IMR-90 (cell line): ENCODE measurements around the gene LRG1. TPM values are rescaled to one million over a fixed set of nuclear protein-coding genes. Genes with fewer than 3 reads are reported as not detected.

Experiments
- ATAC-seq: fragments of 200-7000 bp; cut with Tn5 transposase; 2 replicates; pipeline ENCODE4 v1.9.1; 2020; ENCODE audit warnings: low read depth, mild to moderate bottlenecking, moderate library complexity
- BruUV-seq: library from RNA; stranded (reverse); fragments of 400-500 nt; replicated peaks from 2 replicates; lab custom pipeline; 2021; lab: Mats Ljungman, UMichigan
- CTCF ChIA-PET: fragments of 300-600 bp; formaldehyde crosslinking; extraction: SDS; loops from one replicate; lab custom pipeline; 2021; ENCODE audit warnings: antibody characterized with exemption; lab: Yijun Ruan, JAX
- POLR2A ChIA-PET: fragments of 300-600 bp; sonication (Branson Sonifier 250); formaldehyde crosslinking; loops from one replicate; lab custom pipeline; 2022; ENCODE audit warnings: antibody characterized with exemption; ENCODE audit not compliant: unreplicated experiment; lab: Charles Lee
- DNase-seq: peaks from one replicate; pipeline ENCODE4 v3.0.0; 2013
- H2AFZ ChIP-seq: replicated peaks from 2 replicates; pipeline ENCODE3; 2013; ENCODE audit warnings: low read length, mild to moderate bottlenecking; ENCODE audit not compliant: poor library complexity
- H2AK5ac ChIP-seq: 2 replicates; pipeline ENCODE4 v1.6.1; 2013; ENCODE audit warnings: low read depth, low read length, inconsistent platforms
- H2AK9ac ChIP-seq: replicated peaks from 2 replicates; pipeline ENCODE3; 2013; ENCODE audit warnings: mild to moderate bottlenecking, low read depth, low read length, moderate library complexity; ENCODE audit not compliant: poor library complexity
- H2BK120ac ChIP-seq: 2 replicates; pipeline ENCODE4 v1.6.1; 2013; ENCODE audit warnings: low read depth, low read length, inconsistent platforms
- H2BK15ac ChIP-seq: 3 replicates; pipeline ENCODE4 v1.6.1; 2013; ENCODE audit warnings: low read depth, low read length, inconsistent platforms
- H2BK20ac ChIP-seq: 2 replicates; pipeline ENCODE4 v1.6.1; 2013; ENCODE audit warnings: low read depth, mild to moderate bottlenecking, inconsistent platforms, low read length, moderate library complexity
- H2BK5ac ChIP-seq: 2 replicates; pipeline ENCODE4 v1.6.1; 2013; ENCODE audit warnings: mild to moderate bottlenecking, low read depth, low read length, inconsistent platforms; ENCODE audit not compliant: poor library complexity, severe bottlenecking
- H3K14ac ChIP-seq: replicated peaks from 2 replicates; pipeline ENCODE4 v1.6.1; 2013; ENCODE audit warnings: low read depth, low read length, inconsistent platforms
- H3K18ac ChIP-seq: 2 replicates; pipeline ENCODE4 v1.6.1; 2013; ENCODE audit warnings: low read depth, low read length, control low read depth
- H3K23ac ChIP-seq: 2 replicates; pipeline ENCODE4 v1.6.1; 2013; ENCODE audit warnings: low read depth, low read length, inconsistent platforms
- H3K27ac ChIP-seq: 2 replicates; pipeline ENCODE4 v1.5.1; 2013; ENCODE audit warnings: mild to moderate bottlenecking, control low read depth, low read length; ENCODE audit not compliant: insufficient read depth
- H3K27me3 ChIP-seq: 2 replicates; pipeline ENCODE4 v1.6.1; 2013; ENCODE audit warnings: low read length; ENCODE audit not compliant: control insufficient read depth, insufficient read depth
- H3K36me3 ChIP-seq: 2 replicates; pipeline ENCODE4 v1.6.1; 2013; ENCODE audit warnings: low read length, mixed read lengths; ENCODE audit not compliant: control insufficient read depth, insufficient read depth
- H3K4ac ChIP-seq: 2 replicates; pipeline ENCODE4 v1.6.1; 2013; ENCODE audit warnings: low read depth, low read length, inconsistent platforms
- H3K4me1 ChIP-seq: 2 replicates; pipeline ENCODE4 v1.6.1; 2013; ENCODE audit warnings: low read length, mixed read lengths; ENCODE audit not compliant: control insufficient read depth, insufficient read depth
- H3K4me2 ChIP-seq: 2 replicates; pipeline ENCODE4 v1.6.1; 2013; ENCODE audit warnings: low read depth, mild to moderate bottlenecking, control low read depth, low read length, moderate library complexity
- H3K4me3 ChIP-seq: 2 replicates; pipeline ENCODE4 v1.5.1; 2013; ENCODE audit warnings: low read depth, mild to moderate bottlenecking, control low read depth, low read length, moderate library complexity; ENCODE audit not compliant: insufficient read depth
- H3K56ac ChIP-seq: 2 replicates; pipeline ENCODE4 v1.6.1; 2013; ENCODE audit warnings: low read length, inconsistent platforms; ENCODE audit not compliant: insufficient read depth; ENCODE audit errors: extremely low read depth
- H3K79me1 ChIP-seq, 2 experiments: 2 replicates each; pipeline ENCODE4 v1.6.1; 2013; ENCODE audit warnings: low read length in 2 of 2, inconsistent platforms in 1 of 2, low read depth in 1 of 2
- H3K9ac ChIP-seq: 2 replicates; pipeline ENCODE4 v1.6.1; 2013; ENCODE audit warnings: low read depth, low read length, control low read depth
- H3K9me1 ChIP-seq: 2 replicates; pipeline ENCODE4 v1.6.1; 2013; ENCODE audit warnings: low read length, inconsistent platforms; ENCODE audit not compliant: insufficient read depth
- H3K9me3 ChIP-seq: 2 replicates; pipeline ENCODE4 v1.6.1; 2013; ENCODE audit warnings: low read length; ENCODE audit not compliant: control insufficient read depth, insufficient read depth
- H4K20me1 ChIP-seq: 2 replicates; pipeline ENCODE4 v1.6.1; 2013; ENCODE audit warnings: low read length, inconsistent platforms; ENCODE audit not compliant: insufficient read depth
- H4K5ac ChIP-seq: 2 replicates; pipeline ENCODE4 v1.6.1; 2013; ENCODE audit warnings: mild to moderate bottlenecking, low read depth, low read length, control low read depth
- H4K8ac ChIP-seq, 2 experiments: 2 replicates each; pipeline ENCODE4 v1.6.1; 2013; ENCODE audit warnings: low read depth in 2 of 2, low read length in 2 of 2, control low read depth in 1 of 2, inconsistent platforms in 1 of 2
- H4K91ac ChIP-seq: 2 replicates; pipeline ENCODE4 v1.6.1; 2013; ENCODE audit warnings: low read depth, low read length, inconsistent platforms; ENCODE audit not compliant: insufficient read depth
- BHLHE40 ChIP-seq: fragments of 150-350 bp; IDR thresholded peaks from 2 replicates; pipeline ENCODE4 v1.6.1; 2016; ENCODE audit warnings: mild to moderate bottlenecking, low read depth, low read length
- CEBPB ChIP-seq: IDR thresholded peaks from 2 replicates; pipeline ENCODE4 v1.6.1; 2012; ENCODE audit warnings: low read depth, low read length, improper control_type of control experiment
- ELK1 ChIP-seq: fragments of 150-350 bp; IDR thresholded peaks from 2 replicates; pipeline ENCODE4 v1.6.1; 2016; ENCODE audit warnings: low read depth, mild to moderate bottlenecking, low read length, moderate library complexity, borderline replicate concordance
- MAFK ChIP-seq: IDR thresholded peaks from 2 replicates; pipeline ENCODE4 v1.6.1; 2012; ENCODE audit warnings: low read depth, low read length, improper control_type of control experiment
- MXI1 ChIP-seq: IDR thresholded peaks from 2 replicates; pipeline ENCODE4 v1.6.1; 2012; ENCODE audit warnings: low read depth, mild to moderate bottlenecking, low read length, moderate library complexity, borderline replicate concordance
- NFE2L2 ChIP-seq: fragments of 150-350 bp; IDR thresholded peaks from 2 replicates; pipeline ENCODE4 v1.6.1; 2016; ENCODE audit warnings: low read depth, mild to moderate bottlenecking, low read length
- RAD21 ChIP-seq: IDR thresholded peaks from 2 replicates; pipeline ENCODE4 v1.6.1; 2012; ENCODE audit warnings: low read length, improper control_type of control experiment
- WGBS, 2 experiments: methylation state at CpG; one replicate each; pipeline versions ENCODE4 v1.1.5 to v1.1.7; 2013; ENCODE audit warnings: missing lambda C conversion rate in 2 of 2; ENCODE audit not compliant: insufficient read length in 1 of 2; ENCODE audit errors: extremely low coverage in 2 of 2; 5-methylcytosine and 5-hydroxymethylcytosine counted together
- dilution Hi-C: fragments of 300-500 bp; cut with HindIII; formaldehyde crosslinking; loops from one replicate; pipeline ENCODE4 v1.14.3; 2018; ENCODE audit warnings: low sequenced_read_pairs; ENCODE audit not compliant: unreplicated experiment
- in situ Hi-C: fragments of 300-500 bp; cut with MboI; formaldehyde crosslinking; loops from 3 replicates; pipeline ENCODE4 v1.14.3; 2019; ENCODE audit warnings: low sequenced_read_pairs, inconsistent platforms, mixed read lengths
- intact Hi-C: fragments of 100-400 bp; cut with micrococcal nuclease; formaldehyde crosslinking; loops from 2 replicates; pipeline ENCODE4 v1.10.0; 2022
- polyA plus RNA-seq, 3 experiments: library from polyadenylated mRNA; depleted of rRNA; stranded (reverse); fragments of >200 nt; gene quantifications; 2 replicates each; pipeline ENCODE4 v1.2.3, GENCODE V29; 2012; ENCODE audit warnings: low replicate concordance in 1 of 3
- total RNA-seq: library from RNA; depleted of rRNA; stranded (reverse); fragments of >200 nt; gene quantifications from 2 replicates; pipeline ENCODE4 v1.2.3, GENCODE V29; 2012

Gene LRG1
- total and polyA plus RNA-seq, 2 of the 4 experiments (the other 2 are of a cell fraction), result not detected

GRCh38 chr19:4538601-4538954, 1.3 kb downstream of the LRG1 start:
- H2AFZ ChIP-seq, result no peak overlapping the region
- H3K79me1 ChIP-seq, result no peaks in the 10 kb centered on the region
- H2BK15ac ChIP-seq, result no peak overlapping the region
- no peak overlapping the region for H4K5ac ChIP-seq
- H2AK9ac ChIP-seq, result no peak overlapping the region
- no peak overlapping the region for H3K23ac ChIP-seq
- ChIA-PET CTCF (no interaction called here), POLR2A (no interaction called here)
- intact Hi-C loops, result no loop called here
- H3K36me3 ChIP-seq, result no peaks in the 10 kb centered on the region
- WGBS, 2 experiments, result 84% methylated on average over 5 of the region's 13 CpGs; no CpG with 5 or more reads in 1 of the 2 experiments
- no peak overlapping the region for H4K8ac ChIP-seq
- H3K56ac ChIP-seq, result no peak overlapping the region
- DNase-seq (no peak), ATAC-seq (no peak)
- H4K91ac ChIP-seq, result no peak overlapping the region
- no peak overlapping the region for H3K4me3 ChIP-seq
- no peak overlapping the region for H2BK120ac ChIP-seq
- no peak overlapping the region for H2AK5ac ChIP-seq
- in situ Hi-C loops, result no loop called here
- TF ChIP-seq RAD21 (no peak), BHLHE40 (no peak), NFE2L2 (no peak), MXI1 (no peak), ELK1 (no peak), MAFK (no peak), CEBPB (no peak)
- no peak overlapping the region for H3K18ac ChIP-seq
- H3K9me1 ChIP-seq, result no peaks in the 10 kb centered on the region
- H3K27me3 ChIP-seq, result peaks cover 40% of the 10 kb centered on the region
- H2BK20ac ChIP-seq, result no peak overlapping the region
- no peak overlapping the region for H3K14ac ChIP-seq
- no peak overlapping the region for H3K9ac ChIP-seq
- no peak overlapping the region for H3K4ac ChIP-seq
- dilution Hi-C loops, result no loop called here
- peaks cover 6% of the 10 kb centered on the region for H3K9me3 ChIP-seq
- no peaks in the 10 kb centered on the region; the same call in 1 of the 2 replicates for H3K4me1 ChIP-seq
- no TSS peak for BruUV-seq
- H2BK5ac ChIP-seq, result no peak overlapping the region
- H3K4me2 ChIP-seq, result no peak overlapping the region
- H3K27ac ChIP-seq, result no peak overlapping the region
- no peaks in the 10 kb centered on the region for H4K20me1 ChIP-seq
